ENCODE data around the gene CRACDL. TPM values are rescaled to one million over a fixed set of nuclear protein-coding genes. Genes with fewer than 3 reads are reported as not detected.

CRACDL gene
- total and polyA plus RNA-seq, 2 of the 13 experiments (the other 11 are each of a cell fraction or from before 2014, with no cell fraction given), result 0.15 to 0.26 TPM

GRCh38 chr2:98778151-98778550, 157.9 kb downstream of the CRACDL start:
- H3K9ac ChIP-seq (ENCODE audit: insufficient read depth, low read depth, low read length), result no peak overlapping the region
- ATAC-seq, result no peak
- no peak overlapping the region for H3K27ac ChIP-seq (ENCODE audit: extremely low read length, insufficient read depth, low read length)
- ChIA-PET CTCF (ENCODE audit: low intra/inter-chr PET ratio, low total read pairs) (no interaction called here), POLR2A (interaction anchor here (0.7 to 1.2 kb wide), 2 partner anchors 18 to 26 kb away, joined by 3 read pairs; no protein-coding TSS in a partner anchor)
- no peaks in the 10 kb centered on the region for H3K36me3 ChIP-seq (replicated peaks in 1 of 2; ENCODE audit: control insufficient read depth in 1 of 2, insufficient read depth in 2 of 2, low read length in 2 of 2)
- H4K20me1 ChIP-seq (ENCODE audit: insufficient read depth, low read length), result no peaks in the 10 kb centered on the region
- no peaks in the 10 kb centered on the region for H3K79me2 ChIP-seq (ENCODE audit: insufficient read depth, low read length)
- H3K4me3 ChIP-seq (replicated peaks in 1 of 3; ENCODE audit: insufficient read depth in 1 of 3, low read depth in 2 of 3, low read length in 3 of 3), result no peak overlapping the region
- H2AFZ ChIP-seq (ENCODE audit: low read length), result no peak overlapping the region
- no TSS peak for BruUV-seq (replicated peaks)
- no peaks in the 10 kb centered on the region for H3K27me3 ChIP-seq (ENCODE audit: control insufficient read depth in 1 of 2, insufficient read depth in 2 of 2, low read length in 2 of 2)
- H3K4me1 ChIP-seq (ENCODE audit: insufficient read depth, low read length), result peaks cover 42% of the 10 kb centered on the region
- FAIRE-seq, result no peak
- no peak for DNase-seq (ENCODE audit: low spot score)
- H3K9me3 ChIP-seq (ENCODE audit: low read length), result peaks cover 16% of the 10 kb centered on the region
- 51% methylated on average over 4 of the region's 4 CpGs for WGBS (ENCODE audit: low lambda C conversion rate)
- in situ Hi-C loops (cut with HindIII; ENCODE audit: extremely low pct_ligation_motif_present, low pct_unique_long_range_greater_than_20kb), result no loop called here
- intact Hi-C loops (cut with micrococcal nuclease; ENCODE audit: unreplicated experiment), result no loop called here
- TF ChIP-seq REPIN1 (CRISPR knock-in tag; IDR thresholded peaks at IDR 0.05; ENCODE audit: borderline replicate concordance, low read depth), result no peak
- no peak for TF ChIP-seq SNAPC2 (CRISPR knock-in tag; IDR thresholded peaks at IDR 0.05)
- TF ChIP-seq RERE (CRISPR knock-in tag; IDR thresholded peaks at IDR 0.05; ENCODE audit: low read depth), result no peak
- no peak for TF ChIP-seq POLR2AphosphoS2 (IDR thresholded peaks at IDR 0.05; ENCODE audit: low read depth, low read length)
- TF ChIP-seq NFKBIZ (CRISPR knock-in tag; IDR thresholded peaks at IDR 0.05), result no peak
- TF ChIP-seq ZNF780A (CRISPR knock-in tag; IDR thresholded peaks at IDR 0.05), result no peak
- no peak overlapping the region for H3K4me2 ChIP-seq (ENCODE audit: low read depth, low read length)
